ENCODE data around the gene SPDL1. TPM values are rescaled to one million over a fixed set of nuclear protein-coding genes. Genes with fewer than 3 reads are reported as not detected.

Gene SPDL1
- total and polyA plus RNA-seq, 2 of the 4 experiments (the other 2 are of a cell fraction) = 18.8 to 29.4 TPM

GRCh38 chr5:169538944-169539343 lies 44.6 kb upstream of the SPDL1 start:
- CTCF ChIA-PET = no interaction called here
- H2AK9ac ChIP-seq (replicated peaks; ENCODE audit: low read depth, low read length, poor library complexity) = no peak overlapping the region
- in situ Hi-C loops (cut with MboI; ENCODE audit: low sequenced_read_pairs) = no loop called here

More at GRCh38 chr5:169538944-169539343, 44.6 kb upstream of the SPDL1 start:
- no peak overlapping the region for H2BK120ac ChIP-seq (ENCODE audit: low read depth, low read length)
- H2BK5ac ChIP-seq (ENCODE audit: low read depth, low read length, poor library complexity, severe bottlenecking) = no peak overlapping the region
- POLR2A ChIA-PET (ENCODE audit: unreplicated experiment) = no interaction called here
- ATAC-seq (ENCODE audit: low read depth) (no peak), DNase-seq (no peak)
- no peak overlapping the region for H4K5ac ChIP-seq (ENCODE audit: low read depth, low read length)
- dilution Hi-C loops (cut with HindIII; ENCODE audit: low sequenced_read_pairs, unreplicated experiment) = no loop called here
- no peaks in the 10 kb centered on the region for H3K9me3 ChIP-seq (ENCODE audit: control insufficient read depth, insufficient read depth, low read length)
- H3K9me1 ChIP-seq (ENCODE audit: insufficient read depth, low read length) = no peaks in the 10 kb centered on the region
- H3K56ac ChIP-seq (ENCODE audit: extremely low read depth, insufficient read depth, low read length) = no peak overlapping the region
- no TSS peak for BruUV-seq (replicated peaks)
- H2BK20ac ChIP-seq (ENCODE audit: low read depth, low read length) = no peak overlapping the region
- H3K18ac ChIP-seq (ENCODE audit: low read depth, low read length) = no peak overlapping the region
- H3K9ac ChIP-seq (ENCODE audit: low read depth, low read length) = no peak overlapping the region
- H3K27me3 ChIP-seq (ENCODE audit: control insufficient read depth, insufficient read depth, low read length) = no peaks in the 10 kb centered on the region
- H3K79me1 ChIP-seq (ENCODE audit: low read depth in 1 of 2, low read length in 2 of 2) = no peaks in the 10 kb centered on the region
- H3K4me3 ChIP-seq (ENCODE audit: insufficient read depth, low read depth, low read length) = no peak overlapping the region
- no peak overlapping the region for H3K4me2 ChIP-seq (ENCODE audit: low read depth, low read length)
- no peak overlapping the region for H3K27ac ChIP-seq (ENCODE audit: insufficient read depth, low read length)
- intact Hi-C loops (cut with micrococcal nuclease) = no loop called here
- no peak overlapping the region for H3K14ac ChIP-seq (replicated peaks; ENCODE audit: low read depth, low read length)
- no peaks in the 10 kb centered on the region for H4K20me1 ChIP-seq (ENCODE audit: insufficient read depth, low read length)
- no peaks in the 10 kb centered on the region for H3K4me1 ChIP-seq (ENCODE audit: control insufficient read depth, insufficient read depth, low read length)
- H2BK15ac ChIP-seq (ENCODE audit: low read depth, low read length) = no peak overlapping the region
- no peak overlapping the region for H3K23ac ChIP-seq (ENCODE audit: low read depth, low read length)
- H2AFZ ChIP-seq (replicated peaks; ENCODE audit: low read length, poor library complexity) = no peak overlapping the region
- H4K8ac ChIP-seq (ENCODE audit: low read depth in 2 of 2, low read length in 2 of 2) = no peak overlapping the region
- TF ChIP-seq CEBPB (IDR thresholded peaks at IDR 0.05; ENCODE audit: low read depth, low read length) (no peak), MAFK (IDR thresholded peaks at IDR 0.05; ENCODE audit: low read depth, low read length) (no peak), MAZ (IDR thresholded peaks at IDR 0.05; ENCODE audit: borderline replicate concordance, low read depth, low read length) (no peak), CHD1 (IDR thresholded peaks at IDR 0.05; ENCODE audit: low read depth, low read length) (no peak), ELK1 (IDR thresholded peaks at IDR 0.05; ENCODE audit: borderline replicate concordance, low read depth, low read length) (no peak), SMC3 (IDR thresholded peaks at IDR 0.05; ENCODE audit: low read depth, low read length) (no peak), RAD21 (IDR thresholded peaks at IDR 0.05; ENCODE audit: low read length) (no peak)
- H2AK5ac ChIP-seq (ENCODE audit: low read depth, low read length) = no peak overlapping the region
- WGBS, 2 experiments (ENCODE audit: extremely low coverage in 2 of 2, insufficient read length in 1 of 2) = no CpG with 5 or more reads among the region's 1 CpG
- no peaks in the 10 kb centered on the region for H3K36me3 ChIP-seq (ENCODE audit: control insufficient read depth, insufficient read depth, low read length)
- H4K91ac ChIP-seq (ENCODE audit: insufficient read depth, low read depth, low read length) = no peak overlapping the region
- H3K4ac ChIP-seq (ENCODE audit: low read depth, low read length) = no peak overlapping the region

Measured in IMR-90 (cell line).